HCT116 (cell line): Measurements from ENCODE around the gene PAGR1. TPM values are rescaled to one million over a fixed set of nuclear protein-coding genes. Genes with fewer than 3 reads are reported as not detected.
A peak's percentile ranks its signal among the peaks of the same experiment; 100 is the strongest.
"Not testable (repeated sequence)": the region's sequence is repeated elsewhere in the genome, so short reads cannot be mapped to it uniquely, and the experiment has no call there.

Experiments
- ATAC-seq: fragments of 200-7000 bp; cut with Tn5 transposase; 2 replicates; pipeline ENCODE4 v1.9.1; 2020; ENCODE audit warnings: mild to moderate bottlenecking, moderate library complexity
- BruUV-seq: library from RNA; stranded (reverse); fragments of 400-500 nt; replicated peaks from 2 replicates; lab custom pipeline; 2021; lab: Mats Ljungman, UMichigan
- CTCF ChIA-PET: fragments of 300-600 bp; sonication (Branson Sonifier 250); formaldehyde crosslinking; loops from one replicate; lab custom pipeline; 2021; ENCODE audit warnings: antibody characterized with exemption; lab: Charles Lee
- POLR2A ChIA-PET: fragments of 300-600, 350-600 bp; sonication (Branson Sonifier 250); formaldehyde crosslinking; loops from one replicate; lab custom pipeline; 2021; ENCODE audit warnings: antibody characterized with exemption; lab: Charles Lee
- RAD21 ChIA-PET, 2 experiments: fragments of 300-600 bp; sonication (Branson Sonifier 250); formaldehyde crosslinking; loops; one replicate each; lab custom pipeline; 2023; ENCODE audit warnings: low total read pairs in 2 of 2; ENCODE audit not compliant: uncharacterized antibody in 2 of 2, unreplicated experiment in 2 of 2, low non-redundant PET in 1 of 2; lab: Charles Lee
- DNase-seq: peaks from one replicate; pipeline ENCODE4 v3.0.0-alpha.2; 2010; ENCODE audit warnings: low read depth, low spot score
- H2AFZ ChIP-seq: fragments of 200-600 bp; shearing (Covaris generic), sonication (generic); 2 replicates; pipeline ENCODE4 v1.6.1; 2017; ENCODE audit warnings: low read depth, mixed run types, mixed read lengths, antibody characterized with exemption, low read length; ENCODE audit not compliant: poor library complexity, severe bottlenecking
- H3K27ac ChIP-seq: 2 replicates; pipeline ENCODE4 v1.5.1; 2012; ENCODE audit warnings: low read depth, low read length
- H3K27me3 ChIP-seq: fragments of 200-600 bp; sonication (generic); 2 replicates; pipeline ENCODE4 v1.6.1; 2016; ENCODE audit warnings: mixed run types, low read length, mixed read lengths; ENCODE audit not compliant: insufficient read depth
- H3K36me3 ChIP-seq, 2 experiments: fragments of 200-500 bp in 1 of 2; fragments of 200-600 bp in 1 of 2; sonication (Bioruptor generic) in 1 of 2; sonication (generic) in 1 of 2; 2 replicates each; pipeline versions ENCODE4 v1.5.1 to v1.6.1; 2014 to 2016; ENCODE audit warnings: low read length in 2 of 2, inconsistent platforms in 1 of 2, mixed read lengths in 1 of 2, mixed run types in 1 of 2; ENCODE audit not compliant: insufficient read depth in 2 of 2, control insufficient read depth in 1 of 2
- H3K4me1 ChIP-seq, 2 experiments: fragments of 200-600 bp in 1 of 2; sonication (generic) in 1 of 2; 2 replicates each; pipeline versions ENCODE4 v1.5.1 to v1.6.1; 2012 to 2017; ENCODE audit warnings: low read length in 2 of 2, inconsistent platforms in 1 of 2, mild to moderate bottlenecking in 1 of 2, mixed read lengths in 1 of 2, mixed run types in 1 of 2, moderate library complexity in 1 of 2; ENCODE audit not compliant: insufficient read depth in 2 of 2, control insufficient read depth in 1 of 2
- H3K4me2 ChIP-seq: fragments of 200-600 bp; sonication (generic); 2 replicates; pipeline ENCODE4 v1.6.1; 2017; ENCODE audit warnings: mixed run types, low read length, mixed read lengths
- H3K4me3 ChIP-seq, 2 experiments: fragments of 200-600 bp in 1 of 2; sonication (generic) in 1 of 2; replicated peaks in 1 of 2; 2 replicates each; pipeline ENCODE4 v1.5.1; 2011 to 2016; ENCODE audit warnings: low read length in 2 of 2, control low read depth in 1 of 2, low read depth in 1 of 2, mild to moderate bottlenecking in 1 of 2, mixed read lengths in 1 of 2, mixed run types in 1 of 2
- H3K79me2 ChIP-seq: fragments of 200-600 bp; sonication (generic); 2 replicates; pipeline ENCODE4 v1.6.1; 2017; ENCODE audit warnings: mild to moderate bottlenecking, mixed run types, low read length, moderate library complexity, mixed read lengths; ENCODE audit not compliant: insufficient read depth
- H3K9ac ChIP-seq: fragments of 200-600 bp; sonication (generic); 2 replicates; pipeline ENCODE4 v1.6.1; 2016; ENCODE audit warnings: low read length, mixed read lengths
- H3K9me2 ChIP-seq: fragments of 200-600 bp; sonication (generic), shearing (Covaris generic); 2 replicates; pipeline ENCODE4 v1.6.1; 2017; ENCODE audit warnings: mixed run types, mild to moderate bottlenecking, moderate library complexity; ENCODE audit not compliant: insufficient read depth
- H3K9me3 ChIP-seq, 2 experiments: fragments of 200-500 bp in 1 of 2; fragments of 200-600 bp in 1 of 2; sonication (Bioruptor generic) in 1 of 2; sonication (generic) in 1 of 2; 2 replicates each; pipeline ENCODE4 v1.6.1; 2014 to 2017; ENCODE audit warnings: low read length in 2 of 2, mixed read lengths in 2 of 2, inconsistent platforms in 1 of 2, low read depth in 1 of 2, mild to moderate bottlenecking in 1 of 2, mixed run types in 1 of 2, moderate library complexity in 1 of 2; ENCODE audit not compliant: control insufficient read depth in 1 of 2, insufficient read depth in 1 of 2
- H4K20me1 ChIP-seq: fragments of 200-600 bp; sonication (generic), shearing (Covaris generic); 2 replicates; pipeline ENCODE4 v1.6.1; 2017; ENCODE audit warnings: mixed run types, mild to moderate bottlenecking, moderate library complexity; ENCODE audit not compliant: insufficient read depth
- ELF1 ChIP-seq: IDR thresholded peaks from 2 replicates; pipeline ENCODE4 v1.6.1; 2012; ENCODE audit warnings: low read depth, borderline replicate concordance
- EZH2 ChIP-seq: fragments of 200-600 bp; sonication (generic); IDR thresholded peaks from 2 replicates; pipeline ENCODE4 v1.6.1; 2017; ENCODE audit warnings: antibody characterized with exemption, mixed run types
- EZH2phosphoT487 ChIP-seq: fragments of 200-600 bp; IDR thresholded peaks from 2 replicates; pipeline ENCODE4 v1.6.1; 2018; ENCODE audit warnings: antibody characterized with exemption, borderline replicate concordance
- POLR2A ChIP-seq: IDR thresholded peaks from 2 replicates; pipeline ENCODE4 v1.7.0; 2011; ENCODE audit warnings: borderline replicate concordance; ENCODE audit not compliant: insufficient read depth, insufficient read length; ENCODE audit errors: extremely low read depth
- TCF7L2 ChIP-seq: IDR thresholded peaks from 2 replicates; pipeline ENCODE4 v1.7.0; 2011; ENCODE audit warnings: borderline replicate concordance, inconsistent platforms; ENCODE audit not compliant: insufficient read depth, insufficient read length; ENCODE audit errors: extremely low read depth
- YY1 ChIP-seq: IDR thresholded peaks from 2 replicates; pipeline ENCODE4 v1.6.1; 2011; ENCODE audit warnings: low read length, low read depth, moderate library complexity, mild to moderate bottlenecking; ENCODE audit not compliant: insufficient replicate concordance; ENCODE audit errors: extremely low read depth
- ZFX ChIP-seq: fragments of 450-650 bp; IDR thresholded peaks from 2 replicates; pipeline ENCODE4 v1.6.1; 2017
- ZNF274 ChIP-seq: fragments of 200-500 bp; sonication (Bioruptor generic); IDR thresholded peaks from 2 replicates; pipeline ENCODE4 v1.6.1; 2014; ENCODE audit warnings: mild to moderate bottlenecking, low read depth, low read length, inconsistent platforms
- intact Hi-C: fragments of 100-400 bp; cut with micrococcal nuclease; formaldehyde crosslinking; loops from 2 replicates; pipeline ENCODE4 v1.10.0; 2022
- total RNA-seq: library from RNA; stranded (reverse); gene quantifications from one replicate; pipeline ENCODE4 v1.2.1, GENCODE V29; 2021; ENCODE audit not compliant: unreplicated experiment
- TF ChIP-seq, protein P1 (sequence below): IDR thresholded peaks from 2 replicates; pipeline ENCODE4 v1.6.1; 2012
- TF ChIP-seq, protein P2 (sequence below): IDR thresholded peaks from 2 replicates; pipeline ENCODE4 v1.6.1; 2012
- TF ChIP-seq, protein P3 (sequence below), 3 experiments: fragments of 200-600 bp in 1 of 3; sonication (generic) in 1 of 3; IDR thresholded peaks in 2 of 3; conservative IDR thresholded peaks in 1 of 3; 2 replicates each; pipeline ENCODE4 v1.5.1; 2012 to 2017; ENCODE audit warnings: low read depth in 2 of 3, low read length in 2 of 3, antibody characterized with exemption in 1 of 3, borderline replicate concordance in 1 of 3, control low read depth in 1 of 3, mild to moderate bottlenecking in 1 of 3, mixed read lengths in 1 of 3, mixed run types in 1 of 3, moderate library complexity in 1 of 3; ENCODE audit not compliant: insufficient read depth in 1 of 3

Gene PAGR1
- total RNA-seq, 1 experiment from 2014 or later: 28.9 TPM

DNA sequence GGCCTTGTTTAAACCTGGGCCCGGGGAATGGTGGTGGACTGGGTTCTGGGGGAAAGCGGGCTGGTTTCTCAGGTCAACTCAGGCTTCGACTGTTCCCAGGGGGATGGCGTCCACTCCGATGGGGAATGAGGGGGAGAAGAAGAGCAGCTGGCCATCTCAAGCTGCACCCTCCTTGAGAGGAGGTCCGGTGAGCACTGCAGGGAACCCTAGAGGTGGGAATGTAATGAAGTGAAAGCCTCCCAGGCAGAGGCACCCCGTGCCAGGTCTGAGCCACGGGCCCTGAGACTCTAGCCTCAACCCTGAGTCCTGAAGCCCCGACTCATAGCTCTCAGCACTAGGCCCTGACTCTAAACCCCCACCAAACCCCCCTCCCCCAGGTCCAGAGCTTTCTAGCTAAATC is 48.3 kb downstream of the PAGR1 start:
- intact Hi-C loops: loop anchor here (5.0 kb wide), 1 partner anchor 47 kb away; the partner anchor contains the start of gene PAGR1
- H2AFZ ChIP-seq: no peak overlapping the region
- H3K27me3 ChIP-seq: no peaks in the 10 kb centered on the region
- POLR2A ChIA-PET: no interaction called here
- no peak for DNase-seq
- TF ChIP-seq, protein P1, sequence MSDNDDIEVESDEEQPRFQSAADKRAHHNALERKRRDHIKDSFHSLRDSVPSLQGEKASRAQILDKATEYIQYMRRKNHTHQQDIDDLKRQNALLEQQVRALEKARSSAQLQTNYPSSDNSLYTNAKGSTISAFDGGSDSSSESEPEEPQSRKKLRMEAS: no peak
- TF ChIP-seq POLR2A (no peak), EZH2phosphoT487 (no peak), YY1 (no peak), EZH2 (no peak), ELF1 (no peak), ZNF274 (no peak), TCF7L2 (no peak)
- TF ChIP-seq, protein P2, sequence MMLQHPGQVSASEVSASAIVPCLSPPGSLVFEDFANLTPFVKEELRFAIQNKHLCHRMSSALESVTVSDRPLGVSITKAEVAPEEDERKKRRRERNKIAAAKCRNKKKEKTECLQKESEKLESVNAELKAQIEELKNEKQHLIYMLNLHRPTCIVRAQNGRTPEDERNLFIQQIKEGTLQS: no peak
- no peak for ATAC-seq
- H3K79me2 ChIP-seq: peaks cover 20% of the 10 kb centered on the region
- CTCF ChIA-PET: interaction anchor here (0.5 to 3.0 kb wide), 2 partner anchors 16 to 751 kb away, joined by 3 to 19 read pairs; no protein-coding TSS in a partner anchor
- H3K9me2 ChIP-seq: no peaks in the 10 kb centered on the region
- BruUV-seq: no TSS peak
- H3K27ac ChIP-seq: no peak overlapping the region
- RAD21 ChIA-PET: no interaction called here
- H4K20me1 ChIP-seq: no peaks in the 10 kb centered on the region
- H3K36me3 ChIP-seq: peaks cover 8 to 9% of the 10 kb centered on the region in 2 experiments; a peak in 2 of 4 replicates
- no peak overlapping the region for H3K9ac ChIP-seq
- H3K4me3 ChIP-seq: no peak overlapping the region
- no peak overlapping the region for H3K4me2 ChIP-seq
- no peaks in the 10 kb centered on the region for H3K9me3 ChIP-seq
- H3K4me1 ChIP-seq: peaks cover 0 to 24% of the 10 kb centered on the region in 2 experiments; a peak in 3 of 4 replicates

DNA sequence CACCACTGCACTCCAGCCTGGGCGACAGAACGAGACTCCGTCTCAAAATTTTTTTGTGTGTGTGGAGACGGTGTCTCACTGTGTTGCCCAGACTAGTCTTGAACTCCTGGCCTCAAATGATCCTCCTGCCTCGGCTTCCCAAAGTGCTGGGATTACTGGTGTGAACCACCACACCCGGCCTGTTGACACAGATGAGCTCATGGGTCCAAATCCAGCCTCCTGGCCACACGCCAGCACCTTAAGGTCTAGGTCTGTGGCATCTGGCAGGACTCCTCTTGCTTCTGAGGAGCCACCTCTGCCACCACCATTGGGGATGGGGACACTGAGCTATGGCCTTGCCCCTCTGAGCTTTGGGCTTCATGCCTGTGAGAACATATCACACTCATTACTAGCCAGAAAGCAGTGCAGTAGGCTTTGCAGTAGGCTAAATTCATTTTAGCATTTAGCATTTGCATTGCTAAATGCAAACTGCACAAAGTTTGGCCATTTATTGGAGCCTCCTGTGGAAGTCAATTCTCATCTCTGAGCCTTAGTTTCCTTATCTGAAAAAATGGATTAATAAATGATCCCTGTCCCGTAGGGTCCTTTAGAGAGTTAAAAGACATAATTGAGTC is 52.6 kb downstream of the PAGR1 start:
- Histone ChIP-seq H3K9me2 (no peaks in the 10 kb centered on the region), H4K20me1 (no peaks in the 10 kb centered on the region), H3K9me3 (no peaks in the 10 kb centered on the region), H3K36me3 (no peaks in the 10 kb centered on the region), H3K4me1 (peaks cover 0 to 16% of the 10 kb centered on the region in 2 experiments; a peak in 3 of 4 replicates), H3K27me3 (no peaks in the 10 kb centered on the region), H3K27ac (no peak overlapping the region), H3K4me3 (no peak overlapping the region), H2AFZ (no peak overlapping the region), H3K79me2 (no peaks in the 10 kb centered on the region), H3K4me2 (no peak overlapping the region), H3K9ac (no peak overlapping the region)
- DNase-seq: no peak
- ChIA-PET POLR2A (no interaction called here), CTCF (interaction anchor here (2.7 kb wide), 1 partner anchor 20 kb away, joined by 8 read pairs; no protein-coding TSS in a partner anchor), RAD21 (no interaction called here)
- TF ChIP-seq EZH2 (no peak), ZFX (no peak)
- TF ChIP-seq, protein P3, sequence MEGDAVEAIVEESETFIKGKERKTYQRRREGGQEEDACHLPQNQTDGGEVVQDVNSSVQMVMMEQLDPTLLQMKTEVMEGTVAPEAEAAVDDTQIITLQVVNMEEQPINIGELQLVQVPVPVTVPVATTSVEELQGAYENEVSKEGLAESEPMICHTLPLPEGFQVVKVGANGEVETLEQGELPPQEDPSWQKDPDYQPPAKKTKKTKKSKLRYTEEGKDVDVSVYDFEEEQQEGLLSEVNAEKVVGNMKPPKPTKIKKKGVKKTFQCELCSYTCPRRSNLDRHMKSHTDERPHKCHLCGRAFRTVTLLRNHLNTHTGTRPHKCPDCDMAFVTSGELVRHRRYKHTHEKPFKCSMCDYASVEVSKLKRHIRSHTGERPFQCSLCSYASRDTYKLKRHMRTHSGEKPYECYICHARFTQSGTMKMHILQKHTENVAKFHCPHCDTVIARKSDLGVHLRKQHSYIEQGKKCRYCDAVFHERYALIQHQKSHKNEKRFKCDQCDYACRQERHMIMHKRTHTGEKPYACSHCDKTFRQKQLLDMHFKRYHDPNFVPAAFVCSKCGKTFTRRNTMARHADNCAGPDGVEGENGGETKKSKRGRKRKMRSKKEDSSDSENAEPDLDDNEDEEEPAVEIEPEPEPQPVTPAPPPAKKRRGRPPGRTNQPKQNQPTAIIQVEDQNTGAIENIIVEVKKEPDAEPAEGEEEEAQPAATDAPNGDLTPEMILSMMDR (IDR thresholded peaks at IDR 0.05 in 2 of 3, conservative IDR thresholded peaks at IDR 0.05 in 1 of 3; ENCODE audit: borderline replicate concordance in 1 of 3, insufficient read depth in 1 of 3, low read depth in 2 of 3, low read length in 2 of 3): no peak
- no TSS peak for BruUV-seq
- intact Hi-C loops: no loop called here
- ATAC-seq: no peak

DNA sequence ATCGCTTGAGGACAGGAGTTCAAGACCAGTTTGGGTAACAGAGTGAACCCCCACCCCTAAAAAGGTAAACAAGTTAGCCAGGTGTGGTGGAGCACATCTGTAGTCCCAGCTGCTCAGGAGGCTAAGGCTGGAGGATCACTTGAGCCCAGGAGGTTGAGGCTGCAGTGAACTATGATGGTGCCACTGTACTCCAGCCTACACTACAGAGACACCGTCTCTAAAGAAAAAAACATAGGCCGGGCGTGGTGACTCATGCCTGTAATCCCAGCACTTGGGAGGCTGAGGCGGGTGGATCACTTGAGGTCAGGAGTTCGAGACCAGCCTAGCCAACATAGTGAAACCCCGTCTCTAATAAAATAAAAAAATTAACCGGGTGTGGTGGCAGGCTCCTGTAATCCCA is 53.1 kb downstream of the PAGR1 start:
- H4K20me1 ChIP-seq, H3K4me2 ChIP-seq, H3K9me2 ChIP-seq, H3K79me2 ChIP-seq, RAD21 ChIA-PET, BruUV-seq, H2AFZ ChIP-seq, H3K27ac ChIP-seq, intact Hi-C loops, H3K4me3 ChIP-seq, H3K9ac ChIP-seq, H3K9me3 ChIP-seq, H3K36me3 ChIP-seq, DNase-seq, H3K27me3 ChIP-seq: not testable (repeated sequence)
- ChIA-PET POLR2A (interaction anchor here (0.6 kb wide), 1 partner anchor 41 kb away, joined by 5 read pairs; no protein-coding TSS in a partner anchor), CTCF (interaction anchor here (2.7 kb wide), 1 partner anchor 20 kb away, joined by 8 read pairs; no protein-coding TSS in a partner anchor)
- peak; percentile 56; the same call in 1 of the 2 replicates for ATAC-seq
- H3K4me1 ChIP-seq: peaks cover 0 to 11% of the 10 kb centered on the region in 2 experiments; a peak in 2 of 4 replicates
